ENCODE measurements around the gene SUN1. TPM values are rescaled to one million over a fixed set of nuclear protein-coding genes. Genes with fewer than 3 reads are reported as not detected.
"Not testable (repeated sequence)": the region's sequence is repeated elsewhere in the genome, so short reads cannot be mapped to it uniquely, and the experiment has no call there.

The SUN1 gene
- total RNA-seq, 1 donor from 2014 or later, result 186 TPM

DNA sequence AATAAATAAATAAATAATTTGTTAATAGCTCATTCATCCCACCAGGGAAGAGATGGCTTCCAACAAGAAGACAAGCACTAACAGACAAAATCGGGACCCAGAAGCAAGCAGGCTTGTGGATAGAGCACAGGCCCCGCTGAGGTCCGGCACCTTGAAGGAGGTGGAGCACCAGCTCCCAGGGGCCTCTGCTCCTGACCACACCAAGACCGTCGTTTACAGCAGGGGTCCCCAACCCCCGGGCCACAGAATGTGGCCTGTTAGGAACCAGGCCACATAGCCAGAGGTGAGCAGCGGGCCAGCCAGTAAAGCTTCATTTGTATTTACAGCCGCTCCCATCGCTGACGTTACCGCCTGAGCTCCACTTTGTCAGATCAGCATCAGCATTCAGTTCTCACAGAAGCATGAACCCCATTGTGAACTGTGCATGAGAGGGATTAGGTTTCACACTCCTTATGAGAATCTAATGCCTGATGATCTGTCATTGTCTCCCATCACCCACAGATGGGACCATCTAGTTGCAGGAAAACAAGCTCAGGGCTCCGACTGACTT, 33.3 kb upstream of the SUN1 start:
- H3K9me3 ChIP-seq, result no peaks in the 10 kb centered on the region
- DNase-seq (ENCODE audit: low spot score in 2 of 2), result no peak
- peaks cover 30 to 48% of the 10 kb centered on the region in 2 donors for H3K4me1 ChIP-seq
- H3K36me3 ChIP-seq, result no peaks in the 10 kb centered on the region
- H3K27ac ChIP-seq, result peak overlapping the region; percentile 88 to 91
- intact Hi-C loops (cut with DNase I), result loop anchor here (10.0 kb wide), 1 partner anchor 166 kb away; no protein-coding TSS in a partner anchor
- no peak overlapping the region for H3K4me3 ChIP-seq
- H3K27me3 ChIP-seq, result no peaks in the 10 kb centered on the region
- TF ChIP-seq, protein P1, sequence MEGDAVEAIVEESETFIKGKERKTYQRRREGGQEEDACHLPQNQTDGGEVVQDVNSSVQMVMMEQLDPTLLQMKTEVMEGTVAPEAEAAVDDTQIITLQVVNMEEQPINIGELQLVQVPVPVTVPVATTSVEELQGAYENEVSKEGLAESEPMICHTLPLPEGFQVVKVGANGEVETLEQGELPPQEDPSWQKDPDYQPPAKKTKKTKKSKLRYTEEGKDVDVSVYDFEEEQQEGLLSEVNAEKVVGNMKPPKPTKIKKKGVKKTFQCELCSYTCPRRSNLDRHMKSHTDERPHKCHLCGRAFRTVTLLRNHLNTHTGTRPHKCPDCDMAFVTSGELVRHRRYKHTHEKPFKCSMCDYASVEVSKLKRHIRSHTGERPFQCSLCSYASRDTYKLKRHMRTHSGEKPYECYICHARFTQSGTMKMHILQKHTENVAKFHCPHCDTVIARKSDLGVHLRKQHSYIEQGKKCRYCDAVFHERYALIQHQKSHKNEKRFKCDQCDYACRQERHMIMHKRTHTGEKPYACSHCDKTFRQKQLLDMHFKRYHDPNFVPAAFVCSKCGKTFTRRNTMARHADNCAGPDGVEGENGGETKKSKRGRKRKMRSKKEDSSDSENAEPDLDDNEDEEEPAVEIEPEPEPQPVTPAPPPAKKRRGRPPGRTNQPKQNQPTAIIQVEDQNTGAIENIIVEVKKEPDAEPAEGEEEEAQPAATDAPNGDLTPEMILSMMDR (IDR thresholded peaks at IDR 0.05), result no peak

DNA sequence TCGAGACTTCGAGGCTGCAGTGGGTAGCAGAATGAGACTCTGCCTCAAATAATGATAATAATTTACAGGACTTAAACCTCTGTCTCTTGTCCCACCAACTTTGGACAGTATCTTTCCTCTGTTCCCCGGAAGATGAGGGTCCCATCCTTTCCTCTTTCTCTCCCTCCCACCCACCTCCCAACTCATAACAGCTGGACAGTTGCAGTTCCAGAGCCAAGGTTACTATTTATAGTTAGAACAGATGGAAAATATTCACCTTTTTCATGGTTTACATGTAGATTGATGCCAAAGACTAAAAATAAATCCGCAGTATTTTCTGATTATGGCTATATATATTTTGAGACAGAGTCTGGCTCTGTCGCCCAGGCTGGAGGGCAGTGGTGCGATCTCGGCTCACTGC, 31.6 kb upstream of the SUN1 start:
- TF ChIP-seq, protein P1 (IDR thresholded peaks at IDR 0.05), result no peak
- Histone ChIP-seq H3K27me3 (no peaks in the 10 kb centered on the region), H3K27ac (peak overlapping the region; percentile 88 to 91), H3K36me3 (no peaks in the 10 kb centered on the region), H3K4me3 (peak overlapping the region in 1 of 2 donors; percentile 14), H3K4me1 (peaks cover 30 to 48% of the 10 kb centered on the region in 2 donors), H3K9me3 (no peaks in the 10 kb centered on the region)
- intact Hi-C loops (cut with DNase I), result no loop called here
- no peak for DNase-seq (ENCODE audit: low spot score in 2 of 2)

DNA sequence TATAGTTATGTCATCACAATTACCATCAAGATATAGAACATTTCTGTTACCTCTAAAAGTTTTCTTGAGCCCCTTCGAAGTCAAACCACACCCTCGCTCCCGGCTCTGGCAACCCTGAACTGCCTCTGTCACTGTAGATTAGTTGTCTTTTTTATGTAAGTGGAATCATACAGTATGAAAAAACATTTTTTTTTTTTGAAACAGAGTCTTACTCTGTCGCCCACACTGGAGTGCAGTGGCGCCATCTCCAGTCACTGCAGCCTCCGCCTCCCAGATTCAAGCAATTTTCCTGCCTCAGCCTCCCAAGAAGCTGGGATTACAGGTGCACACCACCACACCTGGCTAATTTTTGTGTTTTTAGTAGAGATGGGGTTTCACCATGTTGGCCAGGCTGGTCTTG, 30.9 kb upstream of the SUN1 start:
- H3K27me3 ChIP-seq; H3K9me3 ChIP-seq; intact Hi-C loops (cut with DNase I); DNase-seq (ENCODE audit: low spot score in 2 of 2); H3K36me3 ChIP-seq: not testable (repeated sequence)
- Histone ChIP-seq H3K4me1 (peaks cover 30 to 48% of the 10 kb centered on the region in 2 donors), H3K27ac (peak overlapping the region; percentile 88 to 91), H3K4me3 (peak overlapping the region in 1 of 2 donors; percentile 14)

DNA sequence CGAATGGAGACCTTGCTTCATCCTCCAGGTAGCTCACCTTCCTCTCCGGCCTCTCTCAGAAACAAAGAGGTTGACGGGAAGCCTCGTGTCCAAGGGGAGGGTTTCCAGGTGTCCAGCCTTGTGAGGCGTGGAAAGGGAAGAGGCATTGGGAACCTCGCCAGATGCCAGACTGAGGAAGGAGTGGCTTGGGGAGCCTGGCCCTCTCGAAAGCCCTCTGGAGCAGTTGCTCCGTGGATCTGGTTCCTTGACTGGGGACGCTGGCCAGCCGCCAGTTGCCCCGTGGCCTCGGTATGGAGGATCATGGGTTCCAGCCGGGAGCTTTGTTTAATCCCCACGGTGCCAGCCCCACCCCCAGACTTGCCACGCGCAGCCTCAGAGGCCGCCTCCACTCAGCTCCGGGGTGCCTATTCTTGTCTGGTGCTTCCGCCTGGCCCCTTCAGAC, 30.3 kb upstream of the SUN1 start:
- Histone ChIP-seq H3K36me3 (no peaks in the 10 kb centered on the region), H3K4me1 (peaks cover 30 to 47% of the 10 kb centered on the region in 2 donors), H3K9me3 (no peaks in the 10 kb centered on the region), H3K27me3 (no peaks in the 10 kb centered on the region), H3K27ac (peak overlapping the region; percentile 88 to 91), H3K4me3 (peak overlapping the region; percentile 14 to 49)
- TF ChIP-seq, protein P1 (IDR thresholded peaks at IDR 0.05), result no peak
- DNase-seq (ENCODE audit: low spot score in 2 of 2), result peak in 1 of 2 donors; percentile 81
- intact Hi-C loops (cut with DNase I), result no loop called here

DNA sequence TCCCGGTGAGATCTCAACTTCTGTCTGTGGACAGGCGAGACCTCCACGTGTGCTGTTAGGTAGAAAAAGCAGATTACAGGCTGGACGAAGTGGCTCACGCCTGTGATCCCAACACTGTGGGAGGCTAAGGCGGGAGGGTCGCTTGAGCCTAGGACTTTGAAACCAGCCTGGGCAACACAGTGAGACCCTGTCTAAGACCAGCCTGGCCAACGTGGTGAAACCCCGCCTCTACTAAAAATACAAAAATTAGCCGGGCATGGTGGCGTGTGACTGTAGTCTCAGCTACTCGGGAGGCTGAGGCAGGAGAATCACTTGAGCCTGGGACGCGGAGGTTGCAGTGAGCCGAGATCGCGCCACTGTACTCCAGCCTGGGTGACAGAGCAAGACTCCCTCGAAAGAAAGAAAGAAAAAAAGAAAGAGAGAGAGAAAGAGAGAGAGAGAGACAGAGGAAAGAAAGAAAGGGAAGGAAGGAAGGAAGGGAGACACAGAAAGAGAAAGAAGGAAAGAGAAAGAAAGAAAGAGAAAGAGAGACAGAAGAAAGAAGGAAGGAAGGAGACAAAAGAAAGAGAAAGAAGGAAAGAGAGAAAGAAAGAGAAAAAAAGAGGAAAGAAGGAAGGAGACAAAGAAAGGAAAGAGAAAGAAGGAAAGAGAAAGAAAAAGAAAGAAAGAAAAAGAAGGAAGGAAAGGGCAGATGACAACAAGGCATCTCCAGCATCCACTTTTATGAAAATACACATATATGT, 29.6 kb upstream of the SUN1 start:
- Histone ChIP-seq H3K27me3 (no peaks in the 10 kb centered on the region), H3K36me3 (no peaks in the 10 kb centered on the region), H3K4me3 (peak overlapping the region in 1 of 2 donors; percentile 49), H3K27ac (peak overlapping the region; percentile 88 to 91), H3K9me3 (no peaks in the 10 kb centered on the region), H3K4me1 (peaks cover 30 to 42% of the 10 kb centered on the region in 2 donors)
- intact Hi-C loops (cut with DNase I), result no loop called here
- no peak for DNase-seq (ENCODE audit: low spot score in 2 of 2)
- TF ChIP-seq, protein P1 (IDR thresholded peaks at IDR 0.05), result no peak

DNA sequence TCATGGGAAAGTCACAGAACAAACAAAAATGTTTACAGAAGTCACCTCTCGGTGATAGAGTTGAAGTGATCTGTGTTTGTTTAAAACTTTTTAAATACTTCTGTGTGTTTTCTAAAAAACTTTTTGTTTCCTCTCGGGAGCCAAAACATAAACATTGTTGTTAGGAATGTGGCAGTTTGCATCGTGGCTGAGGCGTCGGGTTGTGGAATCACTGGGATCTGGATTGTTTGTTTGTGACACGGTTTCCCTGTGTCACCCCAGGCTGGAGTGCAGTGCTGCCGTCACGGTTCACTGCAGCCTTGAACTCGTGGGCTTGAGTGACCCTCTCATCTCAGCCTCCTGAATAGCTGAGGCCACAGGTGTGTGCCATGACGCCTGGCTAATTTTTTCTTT, 29.0 kb upstream of the SUN1 start:
- H3K36me3 ChIP-seq, result no peaks in the 10 kb centered on the region
- H3K27me3 ChIP-seq, result no peaks in the 10 kb centered on the region
- intact Hi-C loops (cut with DNase I), result no loop called here
- TF ChIP-seq, protein P1 (IDR thresholded peaks at IDR 0.05), result no peak
- no peak overlapping the region for H3K4me3 ChIP-seq
- no peak for DNase-seq (ENCODE audit: low spot score in 2 of 2)
- H3K27ac ChIP-seq, result peak overlapping the region; percentile 88 to 91
- H3K4me1 ChIP-seq, result peaks cover 28 to 37% of the 10 kb centered on the region in 2 donors
- H3K9me3 ChIP-seq, result no peaks in the 10 kb centered on the region

DNA sequence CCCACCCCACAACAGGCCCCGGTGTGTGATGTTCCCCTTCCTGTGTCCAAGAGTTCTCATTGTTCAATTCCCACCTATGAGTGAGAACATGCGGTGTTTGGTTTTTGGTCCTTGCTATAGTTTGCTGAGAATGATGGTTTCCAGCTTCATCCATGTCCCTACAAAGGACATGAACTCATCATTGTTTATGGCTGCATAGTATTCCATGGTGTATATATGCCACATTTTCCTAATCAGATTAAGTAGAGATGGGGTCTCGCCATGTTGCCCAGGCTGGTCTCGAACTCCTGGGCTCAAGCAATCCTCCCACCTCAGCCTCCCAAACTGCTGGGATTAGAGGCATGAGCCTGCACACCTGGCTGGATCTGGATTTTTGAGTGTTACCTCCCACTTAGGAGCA, 28.5 kb upstream of the SUN1 start:
- H3K36me3 ChIP-seq; DNase-seq (ENCODE audit: low spot score in 2 of 2); intact Hi-C loops (cut with DNase I); H3K9me3 ChIP-seq; H3K4me3 ChIP-seq; H3K27me3 ChIP-seq: not testable (repeated sequence)
- Histone ChIP-seq H3K4me1 (peaks cover 25 to 33% of the 10 kb centered on the region in 2 donors), H3K27ac (peak overlapping the region in 1 of 2 donors; percentile 12)

Measured in ascending aorta (tissue), 2 donors.